Activated naive CD8-positive, alpha-beta T cell treated with anti-CD3 and anti-CD28 coated beads, Interleukin-2, amount 10 ng/mL, durations not matched to agents 7 days and 5 days (primary cell): ENCODE results near the gene PPIP5K1. TPM values are rescaled to one million over a fixed set of nuclear protein-coding genes. Genes with fewer than 3 reads are reported as not detected.
"Not testable (repeated sequence)": the region's sequence is repeated elsewhere in the genome, so short reads cannot be mapped to it uniquely, and the experiment has no call there.

Experiments used
- ATAC-seq: fragments of 150-1000 bp; cut with Tn5 transposase; one replicate; pipeline ENCODE4 v1.10.0; 2021; ENCODE audit warnings: low read depth, moderate library complexity
- POLR2A ChIA-PET: fragments of 350-600 bp; sonication (Branson Sonifier 250); formaldehyde crosslinking; loops from one replicate; lab custom pipeline; 2021; ENCODE audit warnings: antibody characterized with exemption; lab: Charles Lee
- DNase-seq: peaks from one replicate; pipeline ENCODE4 v3.0.0; 2021
- H3K27ac Mint-ChIP-seq: one replicate; pipeline ENCODE4 v1.8.0; 2022; ENCODE audit warnings: mild to moderate bottlenecking, mixed read lengths
- H3K27me3 Mint-ChIP-seq: one replicate; pipeline ENCODE4 v1.8.0; 2022; ENCODE audit warnings: mild to moderate bottlenecking, moderate library complexity, mixed read lengths
- H3K36me3 Mint-ChIP-seq: one replicate; pipeline ENCODE4 v1.8.0; 2021; ENCODE audit warnings: mild to moderate bottlenecking, mixed read lengths
- H3K4me1 Mint-ChIP-seq: one replicate; pipeline ENCODE4 v1.8.0; 2021; ENCODE audit warnings: mixed read lengths
- H3K4me3 Mint-ChIP-seq: one replicate; pipeline ENCODE4 v1.8.0; 2022; ENCODE audit warnings: mild to moderate bottlenecking, moderate library complexity, mixed read lengths
- H3K9me3 Mint-ChIP-seq: one replicate; pipeline ENCODE4 v1.8.0; 2021; ENCODE audit warnings: mixed read lengths
- total RNA-seq, 2 experiments: library from RNA; stranded (reverse); gene quantifications; one replicate each; pipeline ENCODE4 v1.2.3, GENCODE V29; 2021

Gene PPIP5K1
- total RNA-seq, 2 experiments from 2014 or later, result 30.7 to 36.8 TPM

DNA sequence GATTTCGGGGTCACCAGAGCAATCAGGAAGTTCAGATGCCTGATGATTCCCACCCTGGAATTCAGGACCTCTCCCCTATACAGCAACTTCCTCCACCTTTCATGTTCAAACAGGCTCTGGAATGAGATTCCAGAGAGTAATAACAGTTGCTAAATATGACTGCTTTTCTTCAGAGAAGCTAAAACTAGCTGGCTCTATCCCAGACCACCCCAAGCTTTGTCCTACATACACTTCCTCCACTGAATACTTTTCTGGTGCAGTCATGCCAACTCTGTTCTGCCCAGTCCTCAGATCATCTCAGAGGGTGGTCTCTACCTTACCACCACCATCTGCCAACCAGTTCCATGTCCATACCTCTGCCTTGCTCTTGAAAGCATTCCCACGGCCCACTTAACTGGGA is 23.4 kb downstream of the PPIP5K1 start:
- H3K9me3 Mint-ChIP-seq, H3K27ac Mint-ChIP-seq, ATAC-seq, POLR2A ChIA-PET, H3K4me3 Mint-ChIP-seq, H3K36me3 Mint-ChIP-seq, H3K4me1 Mint-ChIP-seq, DNase-seq, H3K27me3 Mint-ChIP-seq: not testable (repeated sequence)

GRCh38 chr15:43563793-43564192 is 26.2 kb downstream of the PPIP5K1 start:
- H3K4me3 Mint-ChIP-seq, H3K4me1 Mint-ChIP-seq, ATAC-seq, H3K36me3 Mint-ChIP-seq, H3K9me3 Mint-ChIP-seq, H3K27me3 Mint-ChIP-seq, DNase-seq, H3K27ac Mint-ChIP-seq, POLR2A ChIA-PET: not testable (repeated sequence)

- H3K4me3 Mint-ChIP-seq, H3K9me3 Mint-ChIP-seq, ATAC-seq, H3K27ac Mint-ChIP-seq, H3K4me1 Mint-ChIP-seq, H3K36me3 Mint-ChIP-seq, DNase-seq, POLR2A ChIA-PET, H3K27me3 Mint-ChIP-seq: not testable (repeated sequence)
Observed at GRCh38 chr15:43562753-43563152, 27.3 kb downstream of the PPIP5K1 start.

DNA sequence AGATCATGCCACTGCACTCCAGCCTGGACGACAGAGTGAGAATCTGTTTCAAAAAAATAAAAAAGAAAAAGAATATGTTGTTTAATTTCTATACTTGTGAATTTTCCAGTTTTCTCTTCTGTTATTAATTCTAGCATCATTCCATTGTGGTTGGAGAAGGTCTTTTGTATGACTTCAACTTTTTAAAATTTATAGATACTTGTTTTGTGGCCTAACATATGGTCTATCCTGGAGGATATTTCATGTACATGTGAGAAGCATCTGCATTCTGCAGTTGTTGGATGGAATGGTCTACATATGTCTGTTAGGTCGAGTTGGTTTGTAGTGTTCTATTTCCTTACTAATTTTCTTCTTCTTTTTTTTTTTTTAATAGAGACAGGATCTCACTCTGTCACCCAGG is 37.0 kb downstream of the PPIP5K1 start:
- ATAC-seq (no peak), DNase-seq (no peak)
- Mint-ChIP-seq H3K9me3 (no peaks in the 10 kb centered on the region), H3K36me3 (peaks cover 7% of the 10 kb centered on the region), H3K27ac (no peak overlapping the region), H3K4me1 (no peaks in the 10 kb centered on the region), H3K27me3 (no peaks in the 10 kb centered on the region), H3K4me3 (no peak overlapping the region)
- POLR2A ChIA-PET, result no interaction called here

GRCh38 chr15:43552256-43552655 is 37.8 kb downstream of the PPIP5K1 start:
- Mint-ChIP-seq H3K27ac (no peak overlapping the region), H3K4me1 (no peaks in the 10 kb centered on the region), H3K36me3 (peaks cover 10% of the 10 kb centered on the region), H3K9me3 (no peaks in the 10 kb centered on the region), H3K4me3 (no peak overlapping the region), H3K27me3 (no peaks in the 10 kb centered on the region)
- no peak for DNase-seq
- POLR2A ChIA-PET, result no interaction called here
- no peak for ATAC-seq

GRCh38 chr15:43550527-43551363 is 39.3 kb downstream of the PPIP5K1 start:
- Mint-ChIP-seq H3K4me1 (no peaks in the 10 kb centered on the region), H3K36me3 (peaks cover 10% of the 10 kb centered on the region), H3K27ac (no peak overlapping the region), H3K9me3 (no peaks in the 10 kb centered on the region), H3K27me3 (no peaks in the 10 kb centered on the region), H3K4me3 (no peak overlapping the region)
- DNase-seq (no peak), ATAC-seq (no peak)
- POLR2A ChIA-PET, result no interaction called here

- POLR2A ChIA-PET, result no interaction called here
- no peak overlapping the region for H3K27ac Mint-ChIP-seq
Observed at GRCh38 chr15:43547539-43547938, 42.5 kb downstream of the PPIP5K1 start.

GRCh38 chr15:43545426-43545825 is 44.6 kb downstream of the PPIP5K1 start:
- H3K36me3 Mint-ChIP-seq, result peaks cover 10% of the 10 kb centered on the region
- no peak for DNase-seq
- POLR2A ChIA-PET, result interaction anchor here (0.9 kb wide), 1 partner anchor 22 kb away, joined by 4 read pairs; no protein-coding TSS in a partner anchor
- H3K27ac Mint-ChIP-seq, result no peak overlapping the region
- H3K4me1 Mint-ChIP-seq, result peaks cover 8% of the 10 kb centered on the region
- H3K4me3 Mint-ChIP-seq, result no peak overlapping the region
- ATAC-seq, result no peak
- H3K27me3 Mint-ChIP-seq, result no peaks in the 10 kb centered on the region
- no peaks in the 10 kb centered on the region for H3K9me3 Mint-ChIP-seq

More at GRCh38 chr15:43547539-43547938, 42.5 kb downstream of the PPIP5K1 start:
- H3K4me1 Mint-ChIP-seq, result no peaks in the 10 kb centered on the region
- H3K27me3 Mint-ChIP-seq, result no peaks in the 10 kb centered on the region
- H3K9me3 Mint-ChIP-seq, result no peaks in the 10 kb centered on the region
- ATAC-seq, result no peak
- DNase-seq, result no peak
- H3K4me3 Mint-ChIP-seq, result no peak overlapping the region
- H3K36me3 Mint-ChIP-seq, result peaks cover 10% of the 10 kb centered on the region

- ATAC-seq (no peak), DNase-seq (no peak)
- Mint-ChIP-seq H3K36me3 (peaks cover 10% of the 10 kb centered on the region), H3K27me3 (no peaks in the 10 kb centered on the region), H3K9me3 (no peaks in the 10 kb centered on the region), H3K4me1 (peaks cover 8% of the 10 kb centered on the region), H3K27ac (no peak overlapping the region), H3K4me3 (no peak overlapping the region)
- POLR2A ChIA-PET, result interaction anchor here (0.6 kb wide), 1 partner anchor 12 kb away, joined by 7 read pairs; no protein-coding TSS in a partner anchor
Observed at GRCh38 chr15:43544266-43544665, 45.7 kb downstream of the PPIP5K1 start.

- POLR2A ChIA-PET, result interaction anchor here (1.0 kb wide), 1 partner anchor 18 kb away, joined by 3 read pairs; no protein-coding TSS in a partner anchor
- no peak for ATAC-seq
- H3K27ac Mint-ChIP-seq, result no peak overlapping the region
Observed at GRCh38 chr15:43541785-43542184, 48.2 kb downstream of the PPIP5K1 start.

DNA sequence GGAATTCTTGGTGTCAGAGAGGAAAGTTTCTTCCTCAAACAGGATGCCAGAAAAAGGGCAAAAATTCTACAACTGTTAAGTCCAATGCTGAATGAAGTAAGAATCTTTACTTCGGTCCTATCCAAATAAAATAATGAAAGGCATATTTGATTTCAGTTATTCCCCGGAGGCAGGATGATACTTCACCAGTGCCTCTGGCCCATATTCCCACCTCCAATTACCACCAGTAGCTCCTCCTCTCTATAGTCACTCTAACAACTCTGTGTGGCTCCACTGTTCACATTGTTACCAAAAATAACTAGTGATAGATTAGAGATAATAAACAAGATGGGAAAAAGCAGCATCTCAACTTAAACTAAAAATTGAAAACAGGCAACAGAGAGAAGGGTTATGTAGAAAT is 51.9 kb downstream of the PPIP5K1 start:
- peaks cover 8% of the 10 kb centered on the region for H3K4me1 Mint-ChIP-seq
- POLR2A ChIA-PET, result no interaction called here
- no peaks in the 10 kb centered on the region for H3K9me3 Mint-ChIP-seq
- ATAC-seq (no peak), DNase-seq (no peak)
- H3K4me3 Mint-ChIP-seq, result no peak overlapping the region
- peaks cover 7% of the 10 kb centered on the region for H3K36me3 Mint-ChIP-seq
- no peak overlapping the region for H3K27ac Mint-ChIP-seq
- H3K27me3 Mint-ChIP-seq, result no peaks in the 10 kb centered on the region

More at GRCh38 chr15:43541785-43542184, 48.2 kb downstream of the PPIP5K1 start:
- H3K27me3 Mint-ChIP-seq, result no peaks in the 10 kb centered on the region
- no peaks in the 10 kb centered on the region for H3K9me3 Mint-ChIP-seq
- H3K4me3 Mint-ChIP-seq, result no peak overlapping the region
- H3K4me1 Mint-ChIP-seq, result peaks cover 8% of the 10 kb centered on the region
- DNase-seq, result no peak
- H3K36me3 Mint-ChIP-seq, result no peaks in the 10 kb centered on the region

DNA sequence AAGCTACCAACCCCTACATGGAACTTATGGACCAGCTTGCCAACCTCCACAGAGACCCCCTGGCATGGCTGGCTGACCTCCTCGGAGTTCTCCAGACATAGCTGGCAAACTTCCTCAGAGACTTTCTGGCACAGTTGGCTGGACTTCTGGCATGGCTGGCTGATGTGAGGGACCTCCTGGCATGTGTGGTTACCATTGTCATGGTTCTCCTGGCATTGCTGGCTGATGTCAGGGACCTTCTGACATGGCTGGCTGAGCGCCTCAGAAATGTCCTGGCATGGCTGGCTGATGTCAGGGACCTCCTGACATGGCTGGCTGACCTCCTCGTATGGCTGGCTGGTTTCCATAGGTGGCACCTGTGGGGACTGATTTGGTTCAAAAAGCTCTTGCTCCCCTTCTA is 55.1 kb downstream of the PPIP5K1 start:
- no peaks in the 10 kb centered on the region for H3K27me3 Mint-ChIP-seq
- ATAC-seq, result no peak
- POLR2A ChIA-PET, result no interaction called here

GRCh38 chr15:43532826-43533225 is 57.2 kb downstream of the PPIP5K1 start:
- H3K4me3 Mint-ChIP-seq, H3K9me3 Mint-ChIP-seq, H3K27me3 Mint-ChIP-seq, H3K36me3 Mint-ChIP-seq, H3K4me1 Mint-ChIP-seq, DNase-seq, H3K27ac Mint-ChIP-seq, ATAC-seq: not testable (repeated sequence)
- POLR2A ChIA-PET, result interaction anchor here (0.7 kb wide), 2 partner anchors 12 to 170 kb away, joined by 4 to 7 read pairs; no protein-coding TSS in a partner anchor

More for the DNA sequence above, 55.1 kb downstream of the PPIP5K1 start:
- no peak overlapping the region for H3K4me3 Mint-ChIP-seq
- H3K27ac Mint-ChIP-seq, result peak overlapping the region; percentile 13
- no peaks in the 10 kb centered on the region for H3K9me3 Mint-ChIP-seq
- H3K4me1 Mint-ChIP-seq, result no peaks in the 10 kb centered on the region
- no peak for DNase-seq
- peaks cover 7% of the 10 kb centered on the region for H3K36me3 Mint-ChIP-seq
